ENCODE measurements around the gene SLC43A2.

SLC43A2 gene

DNA sequence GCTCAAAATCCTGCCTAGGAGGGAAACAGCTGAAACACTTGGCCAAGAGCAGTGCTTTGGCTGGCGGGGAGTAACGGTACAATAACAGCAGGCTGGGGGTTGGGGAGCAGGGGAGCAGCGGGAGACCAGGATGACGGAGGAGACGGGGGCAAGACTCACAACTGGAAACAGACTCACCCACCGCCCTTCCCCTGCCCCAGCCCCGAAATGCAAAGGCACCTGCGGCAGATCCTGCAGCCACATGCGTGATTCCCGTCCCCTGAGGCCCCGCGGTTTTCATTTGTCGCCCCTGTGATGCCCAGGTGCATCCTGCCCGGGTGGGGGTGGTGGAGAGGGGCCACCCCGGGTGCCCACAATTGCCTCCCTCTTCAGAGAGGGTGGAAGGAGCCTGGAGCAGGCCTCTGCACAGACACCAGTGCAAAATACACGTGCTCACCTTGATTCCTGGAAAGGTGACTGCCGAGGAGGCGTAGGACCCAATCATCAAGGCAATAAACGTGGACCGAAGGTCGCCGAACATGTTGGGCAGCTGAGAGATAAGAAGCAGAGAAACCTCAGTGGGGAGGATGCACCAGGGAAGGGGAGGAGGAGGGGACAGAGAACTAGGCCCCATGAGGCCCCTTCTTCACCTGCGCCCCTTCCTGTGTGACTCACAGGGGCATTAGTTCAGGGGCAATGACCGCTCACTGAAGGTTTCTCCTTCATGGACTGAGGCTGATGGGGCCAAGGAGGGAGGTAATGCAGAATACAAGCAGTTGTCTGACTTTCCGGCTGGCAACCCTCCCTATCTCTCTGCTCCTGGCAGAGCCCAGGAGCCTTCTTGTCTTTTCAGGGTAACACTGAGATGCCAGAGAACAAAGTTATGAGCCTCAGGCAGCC, 35.6 kb downstream of the SLC43A2 start:
- TF ChIP-seq TAF1 (IDR thresholded peaks at IDR 0.05; ENCODE audit: low read depth, low read length) (no peak), PAX5 (IDR thresholded peaks at IDR 0.05; ENCODE audit: insufficient read depth, low read length, severe bottlenecking) (peak; percentile 7), POU2F2 (IDR thresholded peaks at IDR 0.05; ENCODE audit: low read depth, low read length) (peak; percentile 49; the same call in 1 of the 2 replicates), SPI1 (IDR thresholded peaks at IDR 0.05; ENCODE audit: low read depth, low read length) (no peak), POLR2A (IDR thresholded peaks at IDR 0.05; ENCODE audit: low read depth, low read length) (no peak)
- FAIRE-seq (peak; percentile 93), DNase-seq (ENCODE audit: insufficient read length, low spot score) (no peak)

DNA sequence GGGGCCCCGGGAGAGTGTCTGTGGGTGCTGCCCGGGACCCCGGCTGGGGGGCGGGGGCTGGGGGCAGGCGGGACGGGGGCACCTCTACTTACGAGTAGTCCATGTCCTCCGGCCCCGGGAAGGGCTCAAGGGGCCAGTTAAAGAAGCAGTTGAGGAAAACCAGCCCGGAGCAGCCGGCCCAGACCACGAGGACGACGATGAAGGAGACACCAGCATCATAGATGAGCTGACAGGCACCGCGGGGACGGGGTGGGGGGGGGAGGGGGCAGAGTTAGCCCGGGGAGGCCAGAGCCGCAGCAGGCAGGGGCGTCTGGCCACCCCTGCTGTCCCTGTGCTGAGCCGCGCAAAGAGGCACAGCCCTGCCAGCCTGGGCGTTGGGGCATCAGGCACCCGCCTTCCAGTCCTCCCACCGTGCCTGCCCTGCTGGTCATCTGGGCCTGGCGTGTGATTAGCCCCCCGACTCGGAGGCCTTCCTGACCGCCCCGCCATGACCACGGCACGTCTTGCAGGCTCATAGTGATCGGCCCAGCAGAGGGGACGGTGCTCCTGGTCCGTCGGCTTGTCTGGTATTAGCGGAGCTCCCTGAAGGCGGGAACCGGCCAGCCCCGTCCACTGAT, 37.1 kb downstream of the SLC43A2 start:
- FAIRE-seq (no peak), DNase-seq (ENCODE audit: insufficient read length, low spot score) (no peak)
- TF ChIP-seq POU2F2 (IDR thresholded peaks at IDR 0.05; ENCODE audit: low read depth, low read length) (no peak), PAX5 (IDR thresholded peaks at IDR 0.05; ENCODE audit: insufficient read depth, low read length, severe bottlenecking) (no peak), POLR2AphosphoS5 (IDR thresholded peaks at IDR 0.05; ENCODE audit: low read depth, low read length) (no peak), POLR2A (IDR thresholded peaks at IDR 0.05; ENCODE audit: low read depth, low read length) (no peak), TAF1 (IDR thresholded peaks at IDR 0.05; ENCODE audit: low read depth, low read length) (no peak)

- FAIRE-seq (no peak), DNase-seq (ENCODE audit: insufficient read length, low spot score) (no peak)
- no peak for TF ChIP-seq TAF1 (IDR thresholded peaks at IDR 0.05; ENCODE audit: low read depth, low read length)
- no peak for TF ChIP-seq POLR2AphosphoS5 (IDR thresholded peaks at IDR 0.05; ENCODE audit: low read depth, low read length)
- TF ChIP-seq SPI1 (IDR thresholded peaks at IDR 0.05; ENCODE audit: low read depth, low read length), result no peak
- no peak for TF ChIP-seq PAX5 (IDR thresholded peaks at IDR 0.05; ENCODE audit: insufficient read depth, low read length, severe bottlenecking)
- TF ChIP-seq POLR2A (IDR thresholded peaks at IDR 0.05; ENCODE audit: low read depth, low read length), result no peak
- no peak for TF ChIP-seq POU2F2 (IDR thresholded peaks at IDR 0.05; ENCODE audit: low read depth, low read length)
Observed at GRCh38 chr17:1590747-1591473, 37.7 kb downstream of the SLC43A2 start.

DNA sequence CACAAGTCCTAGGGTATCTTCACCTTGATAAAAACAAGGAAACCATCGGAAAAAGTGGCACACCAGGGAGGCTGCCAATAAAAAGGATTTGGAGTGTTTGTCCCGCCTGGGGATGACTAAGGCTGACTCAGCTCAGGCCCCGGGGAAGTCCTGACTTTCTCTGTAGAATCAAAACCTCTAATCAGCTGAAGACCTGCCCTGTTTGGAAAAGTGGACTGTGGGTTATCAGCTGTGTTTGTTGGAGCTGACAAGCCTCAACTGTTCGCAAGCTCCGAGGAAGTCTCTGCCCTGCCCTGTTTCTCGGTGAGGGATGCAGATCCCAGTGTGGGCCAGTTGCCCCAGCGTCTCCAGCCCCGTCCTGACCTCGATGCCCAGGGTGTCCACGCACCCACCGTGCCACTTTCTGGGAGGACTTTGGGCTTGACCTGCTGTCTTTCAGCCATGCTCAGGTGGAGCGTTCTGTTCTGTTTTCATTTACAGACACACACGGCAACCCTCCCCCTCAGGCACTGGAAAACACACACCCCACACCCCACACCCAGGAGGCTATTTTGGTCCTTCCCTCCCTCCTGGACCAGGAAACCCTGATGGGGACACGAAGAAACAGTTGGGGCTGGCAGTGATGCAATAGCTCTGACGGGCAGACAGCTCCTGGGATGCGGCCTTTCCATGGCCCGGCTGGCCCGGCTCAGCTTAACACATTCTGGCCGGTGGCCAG, 38.4 kb downstream of the SLC43A2 start:
- peak; percentile 31 for FAIRE-seq
- TF ChIP-seq SPI1 (IDR thresholded peaks at IDR 0.05; ENCODE audit: low read depth, low read length) (no peak), POLR2AphosphoS5 (IDR thresholded peaks at IDR 0.05; ENCODE audit: low read depth, low read length) (no peak), POLR2A (IDR thresholded peaks at IDR 0.05; ENCODE audit: low read depth, low read length) (no peak), PAX5 (IDR thresholded peaks at IDR 0.05; ENCODE audit: insufficient read depth, low read length, severe bottlenecking) (no peak), POU2F2 (IDR thresholded peaks at IDR 0.05; ENCODE audit: low read depth, low read length) (no peak), TAF1 (IDR thresholded peaks at IDR 0.05; ENCODE audit: low read depth, low read length) (no peak)
- DNase-seq (ENCODE audit: insufficient read length, low spot score), result no peak

- FAIRE-seq (no peak), DNase-seq (ENCODE audit: insufficient read length, low spot score) (no peak)
- TF ChIP-seq TAF1 (IDR thresholded peaks at IDR 0.05; ENCODE audit: low read depth, low read length) (no peak), PAX5 (IDR thresholded peaks at IDR 0.05; ENCODE audit: insufficient read depth, low read length, severe bottlenecking) (no peak), POLR2AphosphoS5 (IDR thresholded peaks at IDR 0.05; ENCODE audit: low read depth, low read length) (no peak), POLR2A (IDR thresholded peaks at IDR 0.05; ENCODE audit: low read depth, low read length) (no peak), POU2F2 (IDR thresholded peaks at IDR 0.05; ENCODE audit: low read depth, low read length) (no peak), SPI1 (IDR thresholded peaks at IDR 0.05; ENCODE audit: low read depth, low read length) (no peak)
Observed at GRCh38 chr17:1588821-1589585, 39.6 kb downstream of the SLC43A2 start.

GRCh38 chr17:1584167-1584566, 44.5 kb downstream of the SLC43A2 start:
- FAIRE-seq (no peak), DNase-seq (ENCODE audit: insufficient read length, low spot score) (no peak)
- TF ChIP-seq PAX5 (IDR thresholded peaks at IDR 0.05; ENCODE audit: insufficient read depth, low read length, severe bottlenecking) (no peak), POLR2AphosphoS5 (IDR thresholded peaks at IDR 0.05; ENCODE audit: low read depth, low read length) (no peak)

GRCh38 chr17:1583556-1583955, 45.1 kb downstream of the SLC43A2 start:
- FAIRE-seq (no peak), DNase-seq (ENCODE audit: insufficient read length, low spot score) (no peak)
- TF ChIP-seq POLR2AphosphoS5 (IDR thresholded peaks at IDR 0.05; ENCODE audit: low read depth, low read length) (no peak), PAX5 (IDR thresholded peaks at IDR 0.05; ENCODE audit: insufficient read depth, low read length, severe bottlenecking) (no peak), SPI1 (IDR thresholded peaks at IDR 0.05; ENCODE audit: low read depth, low read length) (no peak), POLR2A (IDR thresholded peaks at IDR 0.05; ENCODE audit: low read depth, low read length) (no peak), TAF1 (IDR thresholded peaks at IDR 0.05; ENCODE audit: low read depth, low read length) (no peak), POU2F2 (IDR thresholded peaks at IDR 0.05; ENCODE audit: low read depth, low read length) (no peak)

- FAIRE-seq, result no peak
- DNase-seq (ENCODE audit: insufficient read length, low spot score), result no peak
Observed at GRCh38 chr17:1582374-1582773, 46.3 kb downstream of the SLC43A2 start.

More at GRCh38 chr17:1582374-1582773, 46.3 kb downstream of the SLC43A2 start:
- TF ChIP-seq PAX5 (IDR thresholded peaks at IDR 0.05; ENCODE audit: insufficient read depth, low read length, severe bottlenecking) (no peak), POLR2AphosphoS5 (IDR thresholded peaks at IDR 0.05; ENCODE audit: low read depth, low read length) (no peak), POLR2A (IDR thresholded peaks at IDR 0.05; ENCODE audit: low read depth, low read length) (no peak), POU2F2 (IDR thresholded peaks at IDR 0.05; ENCODE audit: low read depth, low read length) (no peak), TAF1 (IDR thresholded peaks at IDR 0.05; ENCODE audit: low read depth, low read length) (no peak), SPI1 (IDR thresholded peaks at IDR 0.05; ENCODE audit: low read depth, low read length) (no peak)
